HCT116 (cell line): ENCODE measurements around the gene CCKAR. TPM values are rescaled to one million over a fixed set of nuclear protein-coding genes. Genes with fewer than 3 reads are reported as not detected.

Experiments used
- ATAC-seq: fragments of 200-7000 bp; cut with Tn5 transposase; 2 replicates; pipeline ENCODE4 v1.9.1; 2020; ENCODE audit warnings: mild to moderate bottlenecking, moderate library complexity
- BruUV-seq: library from RNA; stranded (reverse); fragments of 400-500 nt; replicated peaks from 2 replicates; lab custom pipeline; 2021; lab: Mats Ljungman, UMichigan
- CTCF ChIA-PET: fragments of 300-600 bp; sonication (Branson Sonifier 250); formaldehyde crosslinking; loops from one replicate; lab custom pipeline; 2021; ENCODE audit warnings: antibody characterized with exemption; lab: Charles Lee
- POLR2A ChIA-PET: fragments of 300-600, 350-600 bp; sonication (Branson Sonifier 250); formaldehyde crosslinking; loops from one replicate; lab custom pipeline; 2021; ENCODE audit warnings: antibody characterized with exemption; lab: Charles Lee
- RAD21 ChIA-PET, 2 experiments: fragments of 300-600 bp; sonication (Branson Sonifier 250); formaldehyde crosslinking; loops; one replicate each; lab custom pipeline; 2023; ENCODE audit warnings: low total read pairs in 2 of 2; ENCODE audit not compliant: uncharacterized antibody in 2 of 2, unreplicated experiment in 2 of 2, low non-redundant PET in 1 of 2; lab: Charles Lee
- DNase-seq: peaks from one replicate; pipeline ENCODE4 v3.0.0-alpha.2; 2010; ENCODE audit warnings: low read depth, low spot score
- H2AFZ ChIP-seq: fragments of 200-600 bp; shearing (Covaris generic), sonication (generic); 2 replicates; pipeline ENCODE4 v1.6.1; 2017; ENCODE audit warnings: low read depth, mixed run types, mixed read lengths, antibody characterized with exemption, low read length; ENCODE audit not compliant: poor library complexity, severe bottlenecking
- H3K27ac ChIP-seq: 2 replicates; pipeline ENCODE4 v1.5.1; 2012; ENCODE audit warnings: low read depth, low read length
- H3K27me3 ChIP-seq: fragments of 200-600 bp; sonication (generic); 2 replicates; pipeline ENCODE4 v1.6.1; 2016; ENCODE audit warnings: mixed run types, low read length, mixed read lengths; ENCODE audit not compliant: insufficient read depth
- H3K36me3 ChIP-seq, 2 experiments: fragments of 200-500 bp in 1 of 2; fragments of 200-600 bp in 1 of 2; sonication (Bioruptor generic) in 1 of 2; sonication (generic) in 1 of 2; 2 replicates each; pipeline versions ENCODE4 v1.5.1 to v1.6.1; 2014 to 2016; ENCODE audit warnings: low read length in 2 of 2, inconsistent platforms in 1 of 2, mixed read lengths in 1 of 2, mixed run types in 1 of 2; ENCODE audit not compliant: insufficient read depth in 2 of 2, control insufficient read depth in 1 of 2
- H3K4me1 ChIP-seq, 2 experiments: fragments of 200-600 bp in 1 of 2; sonication (generic) in 1 of 2; 2 replicates each; pipeline versions ENCODE4 v1.5.1 to v1.6.1; 2012 to 2017; ENCODE audit warnings: low read length in 2 of 2, inconsistent platforms in 1 of 2, mild to moderate bottlenecking in 1 of 2, mixed read lengths in 1 of 2, mixed run types in 1 of 2, moderate library complexity in 1 of 2; ENCODE audit not compliant: insufficient read depth in 2 of 2, control insufficient read depth in 1 of 2
- H3K4me2 ChIP-seq: fragments of 200-600 bp; sonication (generic); 2 replicates; pipeline ENCODE4 v1.6.1; 2017; ENCODE audit warnings: mixed run types, low read length, mixed read lengths
- H3K4me3 ChIP-seq, 2 experiments: fragments of 200-600 bp in 1 of 2; sonication (generic) in 1 of 2; replicated peaks in 1 of 2; 2 replicates each; pipeline ENCODE4 v1.5.1; 2011 to 2016; ENCODE audit warnings: low read length in 2 of 2, control low read depth in 1 of 2, low read depth in 1 of 2, mild to moderate bottlenecking in 1 of 2, mixed read lengths in 1 of 2, mixed run types in 1 of 2
- H3K79me2 ChIP-seq: fragments of 200-600 bp; sonication (generic); 2 replicates; pipeline ENCODE4 v1.6.1; 2017; ENCODE audit warnings: mild to moderate bottlenecking, mixed run types, low read length, moderate library complexity, mixed read lengths; ENCODE audit not compliant: insufficient read depth
- H3K9ac ChIP-seq: fragments of 200-600 bp; sonication (generic); 2 replicates; pipeline ENCODE4 v1.6.1; 2016; ENCODE audit warnings: low read length, mixed read lengths
- H3K9me2 ChIP-seq: fragments of 200-600 bp; sonication (generic), shearing (Covaris generic); 2 replicates; pipeline ENCODE4 v1.6.1; 2017; ENCODE audit warnings: mixed run types, mild to moderate bottlenecking, moderate library complexity; ENCODE audit not compliant: insufficient read depth
- H3K9me3 ChIP-seq, 2 experiments: fragments of 200-500 bp in 1 of 2; fragments of 200-600 bp in 1 of 2; sonication (Bioruptor generic) in 1 of 2; sonication (generic) in 1 of 2; 2 replicates each; pipeline ENCODE4 v1.6.1; 2014 to 2017; ENCODE audit warnings: low read length in 2 of 2, mixed read lengths in 2 of 2, inconsistent platforms in 1 of 2, low read depth in 1 of 2, mild to moderate bottlenecking in 1 of 2, mixed run types in 1 of 2, moderate library complexity in 1 of 2; ENCODE audit not compliant: control insufficient read depth in 1 of 2, insufficient read depth in 1 of 2
- H4K20me1 ChIP-seq: fragments of 200-600 bp; sonication (generic), shearing (Covaris generic); 2 replicates; pipeline ENCODE4 v1.6.1; 2017; ENCODE audit warnings: mixed run types, mild to moderate bottlenecking, moderate library complexity; ENCODE audit not compliant: insufficient read depth
- EZH2 ChIP-seq: fragments of 200-600 bp; sonication (generic); IDR thresholded peaks from 2 replicates; pipeline ENCODE4 v1.6.1; 2017; ENCODE audit warnings: antibody characterized with exemption, mixed run types
- EZH2phosphoT487 ChIP-seq: fragments of 200-600 bp; IDR thresholded peaks from 2 replicates; pipeline ENCODE4 v1.6.1; 2018; ENCODE audit warnings: antibody characterized with exemption, borderline replicate concordance
- JUND ChIP-seq: IDR thresholded peaks from 2 replicates; pipeline ENCODE4 v1.6.1; 2012
- POLR2AphosphoS5 ChIP-seq: IDR thresholded peaks from 2 replicates; pipeline ENCODE4 v1.6.1; 2011; ENCODE audit warnings: mild to moderate bottlenecking, low read depth, low read length, moderate library complexity
- RAD21 ChIP-seq: IDR thresholded peaks from 2 replicates; pipeline ENCODE4 v1.6.1; 2012; ENCODE audit warnings: low read depth, mild to moderate bottlenecking
- REST ChIP-seq: IDR thresholded peaks from 2 replicates; pipeline ENCODE4 v1.6.1; 2012; ENCODE audit warnings: low read depth
- SRF ChIP-seq: IDR thresholded peaks from 2 replicates; pipeline ENCODE4 v1.6.1; 2012; ENCODE audit warnings: low read depth
- TCF7L2 ChIP-seq: IDR thresholded peaks from 2 replicates; pipeline ENCODE4 v1.7.0; 2011; ENCODE audit warnings: borderline replicate concordance, inconsistent platforms; ENCODE audit not compliant: insufficient read depth, insufficient read length; ENCODE audit errors: extremely low read depth
- YY1 ChIP-seq: IDR thresholded peaks from 2 replicates; pipeline ENCODE4 v1.6.1; 2011; ENCODE audit warnings: low read length, low read depth, moderate library complexity, mild to moderate bottlenecking; ENCODE audit not compliant: insufficient replicate concordance; ENCODE audit errors: extremely low read depth
- intact Hi-C: fragments of 100-400 bp; cut with micrococcal nuclease; formaldehyde crosslinking; loops from 2 replicates; pipeline ENCODE4 v1.10.0; 2022
- total RNA-seq: library from RNA; stranded (reverse); gene quantifications from one replicate; pipeline ENCODE4 v1.2.1, GENCODE V29; 2021; ENCODE audit not compliant: unreplicated experiment
- TF ChIP-seq, protein P1 (sequence below), 3 experiments: fragments of 200-600 bp in 1 of 3; sonication (generic) in 1 of 3; IDR thresholded peaks in 2 of 3; conservative IDR thresholded peaks in 1 of 3; 2 replicates each; pipeline ENCODE4 v1.5.1; 2012 to 2017; ENCODE audit warnings: low read depth in 2 of 3, low read length in 2 of 3, antibody characterized with exemption in 1 of 3, borderline replicate concordance in 1 of 3, control low read depth in 1 of 3, mild to moderate bottlenecking in 1 of 3, mixed read lengths in 1 of 3, mixed run types in 1 of 3, moderate library complexity in 1 of 3; ENCODE audit not compliant: insufficient read depth in 1 of 3

CCKAR gene
- total RNA-seq, 1 experiment from 2014 or later: not detected

DNA sequence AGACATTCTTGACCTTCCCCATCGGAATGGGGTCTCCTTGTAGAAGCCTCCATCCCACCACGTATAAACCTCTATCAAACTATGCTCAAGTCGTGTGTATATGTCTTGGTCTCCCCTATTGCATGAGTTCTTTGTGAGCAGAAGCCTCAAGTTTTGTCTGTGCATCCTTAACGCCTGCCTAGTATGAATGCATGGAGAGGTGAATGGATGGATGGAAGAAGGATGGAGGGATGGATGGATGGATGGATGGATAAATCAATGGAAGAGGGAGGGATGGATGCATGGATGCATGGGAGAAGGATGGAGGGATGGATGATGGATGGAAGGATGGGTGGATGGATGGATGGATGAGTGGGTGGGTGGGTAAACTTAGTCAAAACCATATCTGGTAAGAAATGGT is 17.0 kb upstream of the CCKAR start:
- Histone ChIP-seq H3K4me1 (no peaks in the 10 kb centered on the region), H3K36me3 (no peaks in the 10 kb centered on the region), H3K79me2 (no peaks in the 10 kb centered on the region), H3K9me2 (no peaks in the 10 kb centered on the region), H3K4me2 (no peak overlapping the region), H3K9me3 (no peaks in the 10 kb centered on the region), H2AFZ (no peak overlapping the region), H3K27me3 (no peaks in the 10 kb centered on the region), H3K4me3 (no peak overlapping the region), H3K27ac (no peak overlapping the region), H3K9ac (no peak overlapping the region), H4K20me1 (no peaks in the 10 kb centered on the region)
- ATAC-seq (no peak), DNase-seq (no peak)
- TF ChIP-seq EZH2phosphoT487: no peak
- TF ChIP-seq REST: no peak
- no peak for TF ChIP-seq SRF
- TF ChIP-seq JUND: no peak
- no peak for TF ChIP-seq TCF7L2
- no peak for TF ChIP-seq POLR2AphosphoS5
- no peak for TF ChIP-seq YY1
- no peak for TF ChIP-seq EZH2
- no peak for TF ChIP-seq RAD21
- TF ChIP-seq, protein P1, sequence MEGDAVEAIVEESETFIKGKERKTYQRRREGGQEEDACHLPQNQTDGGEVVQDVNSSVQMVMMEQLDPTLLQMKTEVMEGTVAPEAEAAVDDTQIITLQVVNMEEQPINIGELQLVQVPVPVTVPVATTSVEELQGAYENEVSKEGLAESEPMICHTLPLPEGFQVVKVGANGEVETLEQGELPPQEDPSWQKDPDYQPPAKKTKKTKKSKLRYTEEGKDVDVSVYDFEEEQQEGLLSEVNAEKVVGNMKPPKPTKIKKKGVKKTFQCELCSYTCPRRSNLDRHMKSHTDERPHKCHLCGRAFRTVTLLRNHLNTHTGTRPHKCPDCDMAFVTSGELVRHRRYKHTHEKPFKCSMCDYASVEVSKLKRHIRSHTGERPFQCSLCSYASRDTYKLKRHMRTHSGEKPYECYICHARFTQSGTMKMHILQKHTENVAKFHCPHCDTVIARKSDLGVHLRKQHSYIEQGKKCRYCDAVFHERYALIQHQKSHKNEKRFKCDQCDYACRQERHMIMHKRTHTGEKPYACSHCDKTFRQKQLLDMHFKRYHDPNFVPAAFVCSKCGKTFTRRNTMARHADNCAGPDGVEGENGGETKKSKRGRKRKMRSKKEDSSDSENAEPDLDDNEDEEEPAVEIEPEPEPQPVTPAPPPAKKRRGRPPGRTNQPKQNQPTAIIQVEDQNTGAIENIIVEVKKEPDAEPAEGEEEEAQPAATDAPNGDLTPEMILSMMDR (IDR thresholded peaks at IDR 0.05 in 2 of 3, conservative IDR thresholded peaks at IDR 0.05 in 1 of 3; ENCODE audit: borderline replicate concordance in 1 of 3, insufficient read depth in 1 of 3, low read depth in 2 of 3, low read length in 2 of 3): no peak
- BruUV-seq: no TSS peak
- intact Hi-C loops: no loop called here
- POLR2A ChIA-PET: no interaction called here
- RAD21 ChIA-PET: no interaction called here
- CTCF ChIA-PET: no interaction called here
